ENCODE measurements around the gene CACNB4.

The CACNB4 gene

GRCh38 chr2:152088006-152088405, 10.8 kb downstream of the CACNB4 start:
- DNase-seq (ENCODE audit: low read depth) = no peak

DNA sequence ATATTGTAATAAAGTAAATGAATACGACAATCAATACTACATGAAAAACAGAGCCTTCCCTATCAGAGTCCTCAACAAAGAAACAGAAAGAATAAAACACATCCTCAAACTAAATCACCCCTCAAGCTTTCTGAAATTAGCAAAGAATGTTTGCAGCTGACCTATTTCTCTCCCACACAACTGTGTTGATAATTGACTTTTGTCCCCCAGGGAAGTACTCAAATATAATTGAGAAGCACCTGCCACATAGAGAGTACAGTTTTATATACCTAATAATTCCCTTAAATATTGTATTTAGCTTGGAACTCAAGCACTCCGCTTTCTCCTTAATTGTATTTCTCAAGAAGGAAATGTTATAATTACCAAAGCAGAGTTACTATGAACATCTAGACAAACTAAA, 12.6 kb downstream of the CACNB4 start:
- DNase-seq (ENCODE audit: low read depth) = no peak

- no peak for DNase-seq (ENCODE audit: low read depth)
These were observed 14.8 kb downstream of the CACNB4 start for GRCh38 chr2:152084076-152084475.

DNA sequence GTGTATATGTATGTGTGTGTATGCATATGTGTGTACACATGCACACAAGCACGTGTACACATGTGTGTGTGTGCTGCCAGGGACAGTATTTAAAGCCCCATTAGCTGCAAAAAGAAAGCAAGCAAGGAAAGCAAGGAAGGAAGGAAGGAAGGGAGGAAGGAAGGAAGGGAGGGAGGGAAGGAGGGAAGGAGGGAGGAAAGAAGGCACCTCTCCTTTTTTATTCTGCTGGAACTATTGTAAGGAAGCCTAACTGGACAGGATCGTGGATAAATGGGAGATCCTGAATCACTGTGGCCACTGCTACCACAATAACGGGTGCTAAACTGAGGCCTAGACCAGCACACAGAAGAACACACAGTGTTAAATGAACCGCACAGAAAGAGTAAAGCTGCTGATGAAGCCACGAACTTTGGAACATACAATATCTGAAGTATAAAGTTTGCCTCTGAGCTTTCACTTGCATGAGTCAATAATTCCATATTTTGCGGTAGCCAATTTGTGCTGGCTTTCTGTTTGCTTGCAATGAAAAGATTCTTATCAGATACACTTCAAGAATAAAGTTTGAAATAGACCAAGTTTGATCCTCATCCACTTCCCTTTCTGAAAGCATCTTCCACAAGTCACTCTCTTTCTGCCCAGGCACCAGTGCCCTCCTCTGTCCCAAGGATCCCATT, 15.5 kb downstream of the CACNB4 start:
- no peak for DNase-seq (ENCODE audit: low read depth)

- DNase-seq (ENCODE audit: low read depth) = no peak
These were observed 20.2 kb downstream of the CACNB4 start for GRCh38 chr2:152078662-152079061.

GRCh38 chr2:152078023-152078422, 20.8 kb downstream of the CACNB4 start:
- no peak for DNase-seq (ENCODE audit: low read depth)

GRCh38 chr2:152075461-152076050, 23.3 kb downstream of the CACNB4 start:
- DNase-seq (ENCODE audit: low read depth) = no peak

GRCh38 chr2:152072011-152072410, 26.8 kb downstream of the CACNB4 start:
- no peak for DNase-seq (ENCODE audit: low read depth)

- DNase-seq (ENCODE audit: low read depth) = no peak
These were observed 27.3 kb downstream of the CACNB4 start for GRCh38 chr2:152071518-152071917.

GRCh38 chr2:152071092-152071491, 27.8 kb downstream of the CACNB4 start:
- no peak for DNase-seq (ENCODE audit: low read depth)

- no peak for DNase-seq (ENCODE audit: low read depth)
These were observed 30.6 kb downstream of the CACNB4 start for GRCh38 chr2:152068226-152068625.

DNA sequence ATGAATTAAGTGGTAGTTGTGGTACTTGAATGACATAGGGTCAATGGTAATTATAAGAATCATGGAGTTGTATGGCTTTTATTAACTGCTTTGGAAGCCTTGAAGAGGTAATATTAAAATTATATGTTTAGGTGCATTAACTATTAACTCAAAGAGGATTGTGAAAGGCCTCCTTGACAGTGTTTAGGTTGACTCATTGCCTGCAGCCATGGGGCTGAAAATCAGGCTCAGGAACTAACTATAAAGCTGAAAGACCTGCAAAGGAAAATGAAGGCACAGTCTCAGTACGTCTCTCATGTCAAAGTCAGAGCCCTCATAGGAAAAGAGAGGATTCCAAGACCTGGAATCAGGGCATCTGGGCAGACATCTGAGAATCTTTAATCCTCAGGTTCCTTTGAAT, 31.0 kb downstream of the CACNB4 start:
- DNase-seq (ENCODE audit: low read depth) = no peak

- no peak for DNase-seq (ENCODE audit: low read depth)
These were observed 32.9 kb downstream of the CACNB4 start for GRCh38 chr2:152065945-152066344.

DNA sequence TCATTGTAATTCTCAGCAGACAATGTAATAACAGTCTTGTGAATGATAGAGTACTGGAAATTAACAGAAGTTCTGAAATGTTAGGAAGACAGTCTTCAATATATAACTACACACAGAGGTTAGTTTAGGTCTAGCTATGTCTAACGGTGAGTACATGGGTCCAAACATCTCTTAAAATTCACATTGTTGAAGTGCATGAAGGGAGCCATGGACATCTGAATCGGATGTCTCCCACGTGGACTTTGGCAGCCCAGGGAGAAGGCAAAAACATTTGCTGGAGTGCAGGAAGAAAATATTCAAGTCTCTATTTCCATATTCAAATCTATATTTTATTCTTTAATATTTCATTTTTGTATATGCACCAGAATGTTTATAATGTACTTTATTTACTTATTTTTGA, 34.8 kb downstream of the CACNB4 start:
- no peak for DNase-seq (ENCODE audit: low read depth)

- no peak for DNase-seq (ENCODE audit: low read depth)
These were observed 35.4 kb downstream of the CACNB4 start for GRCh38 chr2:152063325-152063924.

DNA sequence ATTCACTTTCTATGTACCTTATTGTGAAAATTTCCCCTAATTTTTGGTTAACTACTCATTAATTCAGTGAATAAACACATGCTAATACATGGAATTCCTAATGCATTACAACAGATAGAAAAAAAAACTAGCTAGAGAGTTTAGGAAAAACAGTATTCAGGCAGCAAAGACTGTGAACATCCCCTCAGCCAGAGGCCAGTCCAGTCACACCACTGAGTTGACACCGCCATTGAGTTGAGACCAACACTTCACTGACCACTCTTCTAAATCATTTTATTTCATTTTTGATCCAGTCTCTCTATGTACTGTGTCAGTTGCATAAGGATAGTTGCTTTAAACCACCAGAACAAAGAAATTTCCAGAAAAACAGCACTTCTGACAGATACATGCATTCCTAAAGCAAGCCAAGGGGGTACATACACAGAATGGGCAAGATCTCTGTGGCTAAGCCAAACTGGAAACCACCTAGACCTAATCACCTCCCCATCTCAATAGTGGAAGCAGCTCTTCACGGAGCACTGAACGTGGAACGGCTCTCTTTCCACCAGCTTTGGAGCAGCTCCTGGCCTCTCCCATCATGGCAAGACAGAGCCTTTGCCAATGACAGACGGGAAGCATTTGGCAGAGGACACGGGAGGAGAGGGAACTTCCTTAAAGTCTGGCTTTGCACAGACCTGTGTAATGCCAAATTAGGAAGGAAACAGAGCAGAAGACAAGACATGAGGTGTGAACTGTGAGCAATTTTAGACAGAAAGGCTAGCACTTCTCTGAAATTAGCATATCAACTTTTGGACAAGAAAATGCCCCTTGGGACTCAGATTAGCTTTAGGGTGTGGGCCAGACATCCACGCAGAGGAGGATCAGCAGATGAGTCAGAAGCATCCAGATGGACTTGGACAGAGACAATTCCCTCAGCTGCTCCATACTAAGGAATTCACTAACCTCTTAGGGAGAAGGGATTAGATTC, 36.4 kb downstream of the CACNB4 start:
- no peak for DNase-seq (ENCODE audit: low read depth)

DNA sequence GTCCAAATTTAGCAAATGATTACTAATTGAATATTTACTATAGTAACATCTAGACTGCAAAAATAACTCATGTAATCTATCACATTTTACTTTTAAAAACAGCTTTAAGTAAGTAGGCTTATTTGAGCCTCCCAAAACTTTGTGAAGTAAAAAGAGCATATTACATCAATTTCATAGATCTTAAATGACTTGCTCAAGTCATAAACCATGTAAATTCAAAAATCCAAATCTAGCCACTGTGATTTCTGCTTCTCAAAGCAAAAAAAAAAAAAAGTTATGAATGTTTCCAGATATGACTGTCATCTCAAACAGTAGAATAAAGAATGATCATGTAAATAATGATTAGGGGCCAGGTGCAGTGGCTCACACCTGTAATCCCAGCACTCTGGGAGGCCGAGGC, 37.5 kb downstream of the CACNB4 start:
- no peak for DNase-seq (ENCODE audit: low read depth)

GRCh38 chr2:152058655-152059054, 40.2 kb downstream of the CACNB4 start:
- no peak for DNase-seq (ENCODE audit: low read depth)

- no peak for DNase-seq (ENCODE audit: low read depth)
These were observed 42.4 kb downstream of the CACNB4 start for GRCh38 chr2:152056418-152056817.

DNA sequence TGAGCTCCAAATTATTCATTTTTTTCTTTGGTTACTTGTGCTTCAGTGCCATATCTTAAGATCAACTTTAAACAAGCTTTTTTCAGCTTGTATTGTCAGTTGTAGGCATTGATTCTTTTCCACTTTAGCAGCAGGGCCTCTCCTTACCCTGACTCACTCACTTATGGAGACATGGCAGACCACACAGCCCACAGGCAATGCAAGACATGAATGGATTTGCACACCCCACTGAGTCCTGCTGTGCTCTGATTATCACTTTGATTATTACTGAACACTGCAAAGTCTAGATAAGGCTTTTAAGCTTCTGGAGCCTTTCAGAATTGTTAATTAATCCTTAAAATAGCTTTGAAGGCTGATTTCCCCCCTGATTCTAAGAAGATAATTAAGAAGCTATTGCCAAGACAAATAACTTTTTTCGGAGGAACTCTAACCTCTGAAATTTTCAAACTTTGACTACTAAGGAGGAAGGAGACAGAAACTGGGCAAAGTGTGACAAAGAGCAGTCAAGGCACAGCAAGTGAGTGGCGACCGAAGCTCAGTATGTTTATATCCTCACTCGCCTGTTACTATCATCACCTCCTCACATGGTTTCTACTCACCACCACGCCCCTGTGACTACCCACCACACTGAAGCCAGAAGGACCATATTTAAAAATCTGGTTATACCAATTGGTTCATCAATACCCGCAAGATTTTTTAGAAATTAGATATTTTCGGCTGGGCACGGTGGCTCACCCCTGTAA, 43.3 kb downstream of the CACNB4 start:
- no peak for DNase-seq (ENCODE audit: low read depth)

DNA sequence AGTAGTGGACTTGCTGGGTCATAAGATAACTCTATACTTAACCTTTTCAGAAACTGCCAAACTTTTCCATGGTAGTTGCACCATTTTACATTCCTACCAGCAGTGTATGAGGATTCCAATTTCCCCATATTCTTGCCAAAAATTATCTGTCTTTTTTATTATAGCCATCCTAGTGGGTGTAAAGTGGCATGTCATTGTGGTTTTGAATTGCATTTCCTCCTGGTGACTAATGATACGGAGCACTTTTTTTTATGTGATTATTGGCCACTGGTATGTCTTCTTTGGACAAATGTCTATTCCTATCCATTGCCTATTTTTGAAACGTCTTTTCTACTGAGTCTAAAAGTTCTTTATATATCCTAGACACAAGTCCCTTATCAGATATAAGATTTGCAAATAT, 44.3 kb downstream of the CACNB4 start:
- no peak for DNase-seq (ENCODE audit: low read depth)

DNA sequence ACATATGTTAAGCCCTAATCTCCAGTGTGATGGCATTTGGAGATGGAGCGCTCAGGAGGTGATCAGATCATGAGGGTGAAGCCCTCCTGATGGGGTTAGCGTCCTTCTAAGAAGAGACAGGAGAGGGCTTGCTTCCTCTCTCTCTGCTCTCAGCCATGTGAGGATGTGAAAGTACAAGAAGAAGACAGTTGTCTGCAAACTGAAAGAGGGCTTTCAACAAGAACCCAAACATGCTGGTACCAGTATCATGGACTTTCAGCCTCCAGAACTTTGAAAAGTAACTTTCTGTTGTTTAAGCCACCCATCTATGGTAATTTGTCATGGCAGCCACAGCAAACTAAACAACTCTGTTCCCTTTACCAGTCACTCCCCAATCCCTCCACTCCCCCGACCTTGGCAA, 47.4 kb downstream of the CACNB4 start:
- DNase-seq (ENCODE audit: low read depth) = no peak

Measured in activated gamma-delta T cell treated with anti-CD3 and anti-CD28 coated beads, Interleukin-2, amount 50 U/mL, for 16 hours (primary cell).